Stimulated activated effector memory CD8-positive, alpha-beta T cell treated with anti-CD3 and anti-CD28 coated beads, Interleukin-12 subunit alpha, Interleukin-12 subunit beta, amount 100 ng/mL, for 72 hours (primary cell): ENCODE results near the gene CAPSL.
"Not testable (repeated sequence)": the region's sequence is repeated elsewhere in the genome, so short reads cannot be mapped to it uniquely, and the experiment has no call there.

Experiments
- ATAC-seq: fragments of 150-1000 bp; cut with Tn5 transposase; 2 replicates; pipeline ENCODE4 v1.10.0; 2021
- DNase-seq, 2 donors: peaks; one replicate each; pipeline ENCODE4 v3.0.0; 2021 to 2022; ENCODE audit warnings: low spot score in 2 of 2
- H3K27ac Mint-ChIP-seq: one replicate; pipeline ENCODE4 v1.8.0; 2022; ENCODE audit warnings: mild to moderate bottlenecking, mixed read lengths
- H3K36me3 Mint-ChIP-seq: one replicate; pipeline ENCODE4 v1.8.0; 2022; ENCODE audit warnings: mild to moderate bottlenecking, mixed read lengths
- H3K4me1 Mint-ChIP-seq: one replicate; pipeline ENCODE4 v1.8.0; 2022; ENCODE audit warnings: mixed read lengths
- H3K4me3 Mint-ChIP-seq: one replicate; pipeline ENCODE4 v1.8.0; 2022; ENCODE audit warnings: mild to moderate bottlenecking, mixed read lengths
- H3K9me3 Mint-ChIP-seq: one replicate; pipeline ENCODE4 v1.8.0; 2022; ENCODE audit warnings: mixed read lengths

Gene CAPSL

DNA sequence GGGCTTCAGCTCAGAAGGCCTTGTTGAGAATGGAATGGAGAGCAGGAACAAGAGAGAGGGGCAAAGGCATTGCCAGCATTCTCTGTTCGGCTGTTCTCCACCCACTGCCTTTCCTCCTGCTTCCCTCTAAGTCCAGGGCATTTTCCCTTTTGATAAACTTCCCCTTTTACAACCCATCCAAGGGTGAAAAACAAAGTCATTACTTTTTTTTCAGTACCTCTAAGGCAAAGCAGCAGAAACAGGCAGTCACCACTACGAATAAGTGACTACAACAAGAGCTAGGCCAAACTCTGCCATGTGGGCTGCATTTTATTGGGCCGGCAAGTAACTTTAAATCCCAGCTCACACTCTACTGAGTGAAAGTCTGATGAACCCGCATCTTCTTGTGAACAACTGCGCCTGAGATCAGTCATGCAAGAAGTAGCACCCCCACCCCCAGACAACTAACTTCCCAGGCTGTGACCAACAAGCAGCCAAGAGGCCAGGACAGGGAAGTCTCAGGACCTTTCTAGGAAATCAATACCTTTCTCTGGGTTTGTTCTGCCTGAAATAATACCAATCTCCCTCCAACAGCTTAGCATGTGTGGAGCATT lies 68.6 kb downstream of the CAPSL start:
- no peak overlapping the region for H3K4me3 Mint-ChIP-seq
- DNase-seq, result peak in 1 of 2 donors; percentile 44
- ATAC-seq, result peak; percentile 68
- no peaks in the 10 kb centered on the region for H3K9me3 Mint-ChIP-seq
- H3K4me1 Mint-ChIP-seq, result peaks cover 64% of the 10 kb centered on the region
- H3K36me3 Mint-ChIP-seq, result peaks cover 96% of the 10 kb centered on the region
- H3K27ac Mint-ChIP-seq, result peak overlapping the region; percentile 3

DNA sequence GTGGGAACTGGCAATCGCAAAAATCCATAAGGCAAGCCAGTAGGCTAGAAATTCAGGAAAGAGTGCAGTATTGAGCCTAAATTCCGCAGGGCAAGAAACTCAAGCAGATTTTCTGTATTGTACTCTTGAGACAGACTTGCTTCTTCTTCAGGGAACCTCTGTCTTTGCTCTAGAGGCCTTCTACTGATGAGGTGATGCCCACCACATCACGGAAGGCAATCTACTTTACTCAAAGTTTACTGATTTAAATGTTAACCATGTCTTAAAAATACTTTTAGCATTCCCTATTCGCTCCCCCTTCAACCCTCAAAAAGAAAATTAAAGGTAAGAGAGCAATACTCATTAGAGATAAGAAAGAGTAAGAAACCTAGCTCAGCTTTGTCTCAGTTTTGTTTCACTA lies 70.4 kb downstream of the CAPSL start:
- no peak overlapping the region for H3K4me3 Mint-ChIP-seq
- DNase-seq (no peak), ATAC-seq (no peak)
- peaks cover 99% of the 10 kb centered on the region for H3K36me3 Mint-ChIP-seq
- H3K4me1 Mint-ChIP-seq, result peaks cover 70% of the 10 kb centered on the region
- no peaks in the 10 kb centered on the region for H3K9me3 Mint-ChIP-seq
- peak overlapping the region; percentile 3 for H3K27ac Mint-ChIP-seq

DNA sequence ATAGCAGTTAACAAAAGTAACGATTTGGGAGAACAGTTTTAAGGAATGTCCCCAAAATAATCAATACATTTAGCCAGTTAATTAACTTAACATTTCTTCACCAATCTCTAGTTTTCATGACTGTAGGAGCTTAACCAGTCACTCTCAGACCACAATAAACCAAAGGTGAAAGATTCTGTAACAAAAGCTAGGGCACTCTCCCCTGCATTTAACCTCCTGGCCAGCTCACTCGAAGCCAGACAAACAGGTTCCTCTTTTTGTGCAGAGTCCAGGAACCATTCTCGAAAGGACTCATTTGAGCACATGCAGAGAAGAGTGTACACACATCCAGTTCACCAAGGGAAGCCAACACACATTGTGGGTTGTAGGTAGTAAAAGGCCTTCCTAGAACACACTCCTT lies 75.3 kb downstream of the CAPSL start:
- DNase-seq (peak in 1 of 2 donors; percentile 46), ATAC-seq (peak; percentile 87)
- H3K4me3 Mint-ChIP-seq, result peak overlapping the region; percentile 68

DNA sequence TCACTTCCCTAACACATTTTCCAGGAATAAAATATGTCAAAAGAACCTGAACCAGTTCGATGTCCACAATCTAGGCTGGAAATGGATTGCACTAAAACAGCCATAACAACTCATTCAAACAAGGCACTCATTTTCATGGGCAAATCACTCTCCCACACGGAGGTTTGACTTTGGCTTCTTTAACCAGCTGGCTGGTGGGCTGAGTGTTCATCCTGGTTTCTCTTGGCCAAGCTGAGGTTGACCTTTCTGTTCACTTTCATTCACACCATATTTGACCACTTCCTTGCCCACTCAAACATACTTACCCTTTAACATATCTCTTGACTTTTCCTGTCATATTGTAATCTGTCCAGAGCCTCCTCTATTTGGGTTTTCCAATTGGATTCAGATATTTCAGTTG lies 76.3 kb downstream of the CAPSL start:
- ATAC-seq (peak; percentile 34), DNase-seq (peak in 1 of 2 donors; percentile 48)
- H3K9me3 Mint-ChIP-seq, result no peaks in the 10 kb centered on the region
- H3K4me3 Mint-ChIP-seq, result peak overlapping the region; percentile 68
- H3K4me1 Mint-ChIP-seq, result peaks cover 64% of the 10 kb centered on the region
- peaks cover 95% of the 10 kb centered on the region for H3K36me3 Mint-ChIP-seq
- peak overlapping the region; percentile 92 for H3K27ac Mint-ChIP-seq

More for the DNA sequence above, 75.3 kb downstream of the CAPSL start:
- H3K27ac Mint-ChIP-seq, result peak overlapping the region; percentile 92
- no peaks in the 10 kb centered on the region for H3K9me3 Mint-ChIP-seq
- peaks cover 97% of the 10 kb centered on the region for H3K36me3 Mint-ChIP-seq
- H3K4me1 Mint-ChIP-seq, result peaks cover 74% of the 10 kb centered on the region

DNA sequence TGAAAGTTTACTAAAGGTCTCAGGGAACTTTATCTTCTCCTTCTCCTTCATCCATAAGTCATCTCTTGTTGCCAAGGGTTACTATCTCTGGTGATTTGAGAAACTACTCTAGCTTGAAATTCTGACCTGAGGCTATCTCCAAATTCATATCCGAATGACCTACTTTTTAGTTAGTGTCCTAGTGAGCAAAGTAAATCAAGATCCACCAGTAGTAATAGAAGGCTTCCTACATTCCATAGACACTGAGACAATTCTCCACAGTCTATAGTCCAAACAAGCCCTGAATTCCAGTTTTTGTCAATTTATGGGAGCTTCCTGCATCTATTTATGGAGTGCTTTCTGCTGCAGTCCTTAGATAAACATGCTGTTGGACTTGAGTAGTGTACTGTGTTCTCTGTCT lies 76.7 kb downstream of the CAPSL start:
- H3K4me1 Mint-ChIP-seq, result peaks cover 65% of the 10 kb centered on the region
- DNase-seq (no peak), ATAC-seq (no peak)
- peak overlapping the region; percentile 92 for H3K27ac Mint-ChIP-seq
- no peaks in the 10 kb centered on the region for H3K9me3 Mint-ChIP-seq
- peak overlapping the region; percentile 68 for H3K4me3 Mint-ChIP-seq
- H3K36me3 Mint-ChIP-seq, result peaks cover 95% of the 10 kb centered on the region

DNA sequence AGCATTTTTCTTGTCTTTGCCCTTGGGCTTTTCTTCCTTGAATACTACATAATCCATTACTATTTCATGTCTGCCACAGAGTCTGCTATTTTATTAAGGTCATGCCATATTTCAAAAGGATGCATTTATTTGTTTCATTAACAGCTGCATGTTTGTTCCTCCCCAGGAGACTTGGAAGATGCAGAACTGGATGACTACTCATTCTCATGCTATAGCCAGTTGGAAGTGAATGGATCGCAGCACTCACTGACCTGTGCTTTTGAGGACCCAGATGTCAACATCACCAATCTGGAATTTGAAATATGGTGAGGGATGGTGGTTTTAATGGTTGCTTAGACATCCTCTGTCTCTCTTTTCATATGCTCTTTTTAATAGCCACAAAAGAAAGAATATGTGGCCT lies 77.7 kb downstream of the CAPSL start:
- Mint-ChIP-seq H3K36me3 (peaks cover 88% of the 10 kb centered on the region), H3K4me3 (peak overlapping the region; percentile 68), H3K4me1 (peaks cover 66% of the 10 kb centered on the region), H3K9me3 (no peaks in the 10 kb centered on the region), H3K27ac (peak overlapping the region; percentile 92)
- ATAC-seq (no peak), DNase-seq (peak in 1 of 2 donors; percentile 25)

DNA sequence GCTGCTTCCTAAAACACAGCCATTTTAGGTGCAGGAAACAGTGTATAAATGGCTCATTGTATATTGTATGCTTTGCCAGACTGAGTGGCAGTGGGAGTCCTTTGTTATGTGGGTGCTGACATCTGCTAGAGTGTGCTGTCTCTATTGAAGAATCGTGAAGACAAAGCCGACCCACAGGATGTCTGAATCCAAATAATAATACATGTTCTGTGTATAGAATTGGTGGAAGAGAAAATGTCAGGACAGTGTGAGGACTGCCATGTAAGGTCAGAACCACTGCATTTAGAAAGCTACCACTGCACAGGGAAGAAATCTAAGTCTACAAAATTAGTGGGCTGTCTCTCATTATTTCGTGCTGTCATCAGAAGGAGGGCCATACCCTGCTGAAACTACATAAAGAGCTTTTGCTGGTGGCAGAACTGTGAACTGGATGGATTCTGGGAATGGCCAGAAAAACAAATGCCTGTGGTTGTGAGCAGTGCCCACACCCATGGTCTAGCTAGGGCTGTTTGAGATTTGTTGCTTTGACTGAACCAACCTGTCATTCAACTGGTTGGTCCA lies 79.2 kb downstream of the CAPSL start:
- H3K27ac Mint-ChIP-seq, result peak overlapping the region; percentile 92
- DNase-seq (peak in 1 of 2 donors; percentile 55), ATAC-seq (peak; percentile 11)
- no peaks in the 10 kb centered on the region for H3K9me3 Mint-ChIP-seq
- H3K36me3 Mint-ChIP-seq, result peaks cover 79% of the 10 kb centered on the region
- peaks cover 71% of the 10 kb centered on the region for H3K4me1 Mint-ChIP-seq
- peak overlapping the region; percentile 68 for H3K4me3 Mint-ChIP-seq

DNA sequence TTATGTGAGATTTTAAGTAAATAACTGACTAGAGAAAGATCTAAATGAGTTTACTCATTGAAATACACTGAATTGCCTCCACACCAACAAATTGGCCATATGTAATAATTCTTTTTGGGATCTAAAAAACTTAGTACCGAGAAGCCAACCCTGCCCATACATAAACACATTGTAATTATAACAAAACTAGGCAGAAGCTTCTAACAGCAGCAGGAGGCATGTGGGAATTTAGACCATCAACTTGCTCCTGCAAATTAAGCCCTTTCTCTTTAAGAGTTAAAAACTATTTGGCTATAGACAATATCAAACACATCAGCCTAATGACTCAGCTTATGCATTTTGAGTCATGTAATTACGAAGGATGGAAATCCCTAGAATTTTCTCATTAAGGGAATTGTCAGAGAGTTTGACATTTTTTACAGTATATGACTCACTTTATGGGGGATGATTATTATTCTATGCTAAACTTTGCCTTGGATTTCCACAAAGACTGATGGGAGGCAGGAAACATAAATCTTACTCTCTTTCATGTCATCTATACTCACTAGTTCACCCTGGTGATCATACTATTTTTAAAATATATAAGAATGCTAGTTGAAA lies 80.7 kb downstream of the CAPSL start:
- Mint-ChIP-seq H3K36me3 (peaks cover 76% of the 10 kb centered on the region), H3K4me3 (peak overlapping the region; percentile 68), H3K9me3 (no peaks in the 10 kb centered on the region), H3K27ac (peak overlapping the region; percentile 92), H3K4me1 (peaks cover 74% of the 10 kb centered on the region)
- ATAC-seq (no peak), DNase-seq (peak in 1 of 2 donors; percentile 50)

DNA sequence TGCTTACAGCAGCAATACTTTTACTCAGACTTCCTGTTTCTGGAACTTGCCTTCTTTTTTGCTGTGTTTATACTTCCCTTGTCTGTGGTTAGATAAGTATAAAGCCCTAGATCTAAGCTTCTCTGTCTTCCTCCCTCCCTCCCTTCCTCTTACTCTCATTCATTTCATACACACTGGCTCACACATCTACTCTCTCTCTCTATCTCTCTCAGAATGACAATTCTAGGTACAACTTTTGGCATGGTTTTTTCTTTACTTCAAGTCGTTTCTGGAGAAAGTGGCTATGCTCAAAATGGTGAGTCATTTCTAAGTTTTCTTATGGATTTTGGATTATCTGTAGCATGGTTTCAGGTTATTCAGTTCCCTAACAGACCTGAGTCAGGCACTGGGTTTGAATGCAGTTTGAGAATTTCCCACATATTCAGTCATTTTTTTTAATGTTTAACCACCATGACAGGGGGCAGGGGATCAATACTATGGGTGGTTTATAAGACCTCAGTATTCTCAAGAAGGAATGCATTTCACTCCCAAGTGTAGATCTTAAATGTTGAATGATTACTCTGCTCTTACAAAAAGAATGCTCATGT lies 81.6 kb downstream of the CAPSL start, which contains the start of gene IL7R:
Gene IL7R (plus strand): TSS at position 127 of the 587 bp plus-strand sequence. CDS start 87 bp downstream, at position 214.
- peaks cover 75% of the 10 kb centered on the region for H3K4me1 Mint-ChIP-seq
- H3K36me3 Mint-ChIP-seq, result peaks cover 76% of the 10 kb centered on the region
- peak within 1 kb of the TSS; percentile 68 for H3K4me3 Mint-ChIP-seq
- ATAC-seq (peak; percentile 82), DNase-seq (peak in 1 of 2 donors; percentile 49)
- no peaks in the 10 kb centered on the region for H3K9me3 Mint-ChIP-seq
- H3K27ac Mint-ChIP-seq, result peak within 1 kb of the TSS; percentile 92

DNA sequence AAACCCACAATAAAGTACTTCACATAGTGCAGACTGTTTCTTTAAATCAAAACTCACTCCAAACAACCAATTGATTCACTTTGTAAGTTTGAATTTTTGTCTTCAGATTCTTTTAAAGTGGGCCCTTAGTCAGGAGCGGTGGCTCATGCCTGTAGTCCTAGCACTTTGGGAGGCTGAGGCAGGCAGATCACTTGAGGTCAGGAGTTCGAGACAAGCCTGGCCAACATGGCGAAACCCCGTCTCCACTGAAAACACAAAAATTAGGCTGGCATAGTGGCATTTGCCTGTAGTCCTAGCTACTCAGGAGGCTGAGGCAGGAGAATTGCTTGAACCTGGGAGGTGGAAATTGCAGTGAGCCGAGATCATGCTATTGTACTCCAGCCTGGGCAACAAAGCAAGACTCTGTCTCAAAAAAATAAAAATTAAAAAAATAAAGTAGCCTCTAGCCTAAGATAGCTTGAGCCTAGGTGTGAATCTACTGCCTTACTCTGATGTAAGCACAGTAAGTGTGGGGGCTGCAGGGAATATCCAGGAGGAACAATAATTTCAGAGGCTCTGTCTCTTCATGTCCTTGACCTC lies 82.1 kb downstream of the CAPSL start:
- peak overlapping the region; percentile 68 for H3K4me3 Mint-ChIP-seq
- H3K27ac Mint-ChIP-seq, result peak overlapping the region; percentile 92
- not testable (repeated sequence) for ATAC-seq, H3K9me3 Mint-ChIP-seq
- H3K4me1 Mint-ChIP-seq, result peaks cover 75% of the 10 kb centered on the region
- DNase-seq, result peak in 1 of 2 donors; percentile 56
- H3K36me3 Mint-ChIP-seq, result peaks cover 73% of the 10 kb centered on the region

DNA sequence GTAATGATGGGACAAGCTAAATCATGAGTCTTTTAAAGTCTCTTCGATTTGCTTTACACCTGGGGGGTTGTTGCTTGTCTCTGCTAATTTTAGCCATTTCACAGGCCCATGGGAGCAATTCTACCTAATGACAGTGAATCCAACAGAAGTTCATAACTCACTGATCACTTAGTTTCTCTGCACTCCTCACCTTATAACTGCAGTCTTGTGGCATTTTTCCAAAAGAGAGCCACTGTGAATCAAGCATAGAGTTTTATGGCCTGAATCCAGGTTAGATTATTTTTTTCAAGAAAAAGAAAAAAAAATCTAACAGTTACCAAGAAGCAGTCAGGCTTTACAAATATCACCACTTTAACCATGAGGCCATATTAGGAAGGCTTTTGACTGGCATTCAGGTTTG lies 83.2 kb downstream of the CAPSL start:
- Mint-ChIP-seq H3K27ac (peak overlapping the region; percentile 92), H3K36me3 (peaks cover 62% of the 10 kb centered on the region), H3K4me3 (peak overlapping the region; percentile 68), H3K4me1 (peaks cover 71% of the 10 kb centered on the region), H3K9me3 (no peaks in the 10 kb centered on the region)
- no peak for ATAC-seq
- peak in 1 of 2 donors; percentile 37 for DNase-seq
